ENCODE data around the gene RNF31. TPM values are rescaled to one million over a fixed set of nuclear protein-coding genes. Genes with fewer than 3 reads are reported as not detected.
"Not testable (repeated sequence)": the region's sequence is repeated elsewhere in the genome, so short reads cannot be mapped to it uniquely, and the experiment has no call there.

Gene RNF31
- total RNA-seq, 2 experiments from 2014 or later, result 37.8 to 57.8 TPM

- no TSS peak for BruUV-seq (replicated peaks)
- H3K4me2 ChIP-seq (ENCODE audit: low read length), result peak overlapping the region; percentile 91
- peaks cover 47% of the 10 kb centered on the region for H3K36me3 ChIP-seq (ENCODE audit: insufficient read depth, low read length)
- ChIA-PET CTCF (ENCODE audit: unreplicated experiment) (interaction anchor here (0.5 kb wide), 1 partner anchor 61 kb away, joined by 4 read pairs; the partner anchor contains the start of gene PSME1), POLR2A (interaction anchor here (0.7 to 2.1 kb wide), 4 partner anchors 13 to 56 kb away, joined by 3 to 18 read pairs (median 4); partner anchors contain the start of genes CHMP4A and EMC9)
- 0 out of 2 replicates have a peak, but pooled peaks cover 7% of the 10 kb centered on the region for H3K9me3 ChIP-seq (ENCODE audit: low read length)
- no peaks in the 10 kb centered on the region for H3K9me2 ChIP-seq (ENCODE audit: insufficient read depth, low read length)
- H2AFZ ChIP-seq (ENCODE audit: low read length), result peak overlapping the region; percentile 35; the same call in 1 of the 2 replicates
- peak overlapping the region; percentile 75 for H3K4me3 ChIP-seq (ENCODE audit: low read depth, low read length, poor library complexity, severe bottlenecking)
- H4K20me1 ChIP-seq (ENCODE audit: insufficient read depth, low read length), result no peaks in the 10 kb centered on the region
- TF ChIP-seq EZH2phosphoT487 (IDR thresholded peaks at IDR 0.05; ENCODE audit: borderline replicate concordance, low read depth, low read length) (no peak), CTCF (conservative IDR thresholded peaks at IDR 0.05; ENCODE audit: low read length) (no peak)
- H3K4me1 ChIP-seq (ENCODE audit: insufficient read depth, low read length, poor library complexity, severe bottlenecking), result peaks cover 26% of the 10 kb centered on the region
- peaks cover 17% of the 10 kb centered on the region; the same call in 1 of the 2 replicates for H3K79me2 ChIP-seq (ENCODE audit: insufficient read depth, low read depth, low read length)
- DNase-seq (ENCODE audit: low spot score), result peak; percentile 46
- H3K27ac ChIP-seq (ENCODE audit: low read depth, low read length, poor library complexity, severe bottlenecking), result peak overlapping the region; percentile 86
- intact Hi-C loops (cut with micrococcal nuclease; ENCODE audit: unreplicated experiment), result loop anchor here (5.0 kb wide), 1 partner anchor 170 kb away; the partner anchor contains the start of gene NFATC4
Observed at GRCh38 chr14:24197056-24197450, 49.8 kb downstream of the RNF31 start.

- Histone ChIP-seq H3K9me2 (ENCODE audit: insufficient read depth, low read length) (no peaks in the 10 kb centered on the region), H4K20me1 (ENCODE audit: insufficient read depth, low read length) (no peaks in the 10 kb centered on the region), H2AFZ (ENCODE audit: low read length) (no peak overlapping the region), H3K4me2 (ENCODE audit: low read length) (no peak overlapping the region), H3K4me1 (ENCODE audit: insufficient read depth, low read length, poor library complexity, severe bottlenecking) (peaks cover 25% of the 10 kb centered on the region), H3K79me2 (ENCODE audit: insufficient read depth, low read depth, low read length) (peaks cover 17% of the 10 kb centered on the region; the same call in 1 of the 2 replicates), H3K4me3 (ENCODE audit: low read depth, low read length, poor library complexity, severe bottlenecking) (no peak overlapping the region), H3K36me3 (ENCODE audit: insufficient read depth, low read length) (peaks cover 51% of the 10 kb centered on the region), H3K27ac (ENCODE audit: low read depth, low read length, poor library complexity, severe bottlenecking) (no peak overlapping the region), H3K9me3 (ENCODE audit: low read length) (peaks cover 11% of the 10 kb centered on the region; the same call in 1 of the 2 replicates)
- TF ChIP-seq EZH2phosphoT487 (IDR thresholded peaks at IDR 0.05; ENCODE audit: borderline replicate concordance, low read depth, low read length), result no peak
- TF ChIP-seq CTCF (conservative IDR thresholded peaks at IDR 0.05; ENCODE audit: low read length), result no peak
- ChIA-PET POLR2A (interaction anchor here (0.7 kb wide), 2 partner anchors 102 to 136 kb away, joined by 3 to 6 read pairs; no protein-coding TSS in a partner anchor), CTCF (ENCODE audit: unreplicated experiment) (no interaction called here)
- no TSS peak for BruUV-seq (replicated peaks)
- intact Hi-C loops (cut with micrococcal nuclease; ENCODE audit: unreplicated experiment), result loop anchor here (5.0 kb wide), 1 partner anchor 168 kb away; the partner anchor contains the start of gene NFATC4
- DNase-seq (ENCODE audit: low spot score), result no peak
Observed at GRCh38 chr14:24198814-24199524, 51.7 kb downstream of the RNF31 start.

GRCh38 chr14:24202538-24202937, 55.2 kb downstream of the RNF31 start:
- H3K79me2 ChIP-seq (ENCODE audit: insufficient read depth, low read depth, low read length); H4K20me1 ChIP-seq (ENCODE audit: insufficient read depth, low read length); BruUV-seq (replicated peaks); H3K9me2 ChIP-seq (ENCODE audit: insufficient read depth, low read length); H2AFZ ChIP-seq (ENCODE audit: low read length); H3K27ac ChIP-seq (ENCODE audit: low read depth, low read length, poor library complexity, severe bottlenecking); H3K4me2 ChIP-seq (ENCODE audit: low read length); DNase-seq (ENCODE audit: low spot score); POLR2A ChIA-PET; intact Hi-C loops (cut with micrococcal nuclease; ENCODE audit: unreplicated experiment); H3K4me1 ChIP-seq (ENCODE audit: insufficient read depth, low read length, poor library complexity, severe bottlenecking); CTCF ChIA-PET (ENCODE audit: unreplicated experiment); H3K4me3 ChIP-seq (ENCODE audit: low read depth, low read length, poor library complexity, severe bottlenecking): not testable (repeated sequence)
- H3K9me3 ChIP-seq (ENCODE audit: low read length), result peaks cover 11% of the 10 kb centered on the region; the same call in 1 of the 2 replicates
- peaks cover 84% of the 10 kb centered on the region for H3K36me3 ChIP-seq (ENCODE audit: insufficient read depth, low read length)

- BruUV-seq (replicated peaks); H3K27ac ChIP-seq (ENCODE audit: low read depth, low read length, poor library complexity, severe bottlenecking); DNase-seq (ENCODE audit: low spot score); intact Hi-C loops (cut with micrococcal nuclease; ENCODE audit: unreplicated experiment); H4K20me1 ChIP-seq (ENCODE audit: insufficient read depth, low read length); POLR2A ChIA-PET; H3K79me2 ChIP-seq (ENCODE audit: insufficient read depth, low read depth, low read length); H3K9me2 ChIP-seq (ENCODE audit: insufficient read depth, low read length); H2AFZ ChIP-seq (ENCODE audit: low read length); H3K4me3 ChIP-seq (ENCODE audit: low read depth, low read length, poor library complexity, severe bottlenecking); CTCF ChIA-PET (ENCODE audit: unreplicated experiment); H3K4me2 ChIP-seq (ENCODE audit: low read length); H3K4me1 ChIP-seq (ENCODE audit: insufficient read depth, low read length, poor library complexity, severe bottlenecking): not testable (repeated sequence)
- Histone ChIP-seq H3K36me3 (ENCODE audit: insufficient read depth, low read length) (peaks cover 92% of the 10 kb centered on the region), H3K9me3 (ENCODE audit: low read length) (peaks cover 11% of the 10 kb centered on the region; the same call in 1 of the 2 replicates)
Observed at GRCh38 chr14:24203249-24203886, 56.1 kb downstream of the RNF31 start.

Data from OCI-LY7 (cell line).